Renal cortical epithelial cell (primary cell): Measurements from ENCODE around the gene HOXC13. TPM values are rescaled to one million over a fixed set of nuclear protein-coding genes. Genes with fewer than 3 reads are reported as not detected.

ENCODE experiments used
- DNase-seq: peaks from one replicate; pipeline ENCODE4 v3.0.0-alpha.2; 2011; ENCODE audit warnings: low read depth
- total RNA-seq: library from RNA; depleted of rRNA; stranded (reverse); fragments of >200 nt; gene quantifications from 2 replicates; pipeline ENCODE4 v1.2.3, GENCODE V29; 2014

Gene HOXC13
- total RNA-seq, 1 donor from 2014 or later: 0.15 TPM

GRCh38 chr12:53995378-53996239, 57.0 kb downstream of the HOXC13 start:
- DNase-seq: no peak

Other genes with a start within 250 kb of the HOXC13 start
- 70.5 and 129 TPM in 2 replicates for gene CALCOCO1, start 211.4 kb upstream of the HOXC13 start, total RNA-seq
- not detected in 2 replicates for gene CISTR, start 186.9 kb upstream of the HOXC13 start, total RNA-seq
- gene HOXC12, start 16.1 kb downstream of the HOXC13 start, total RNA-seq: not detected in 2 replicates
- gene HOXC11, start 34.3 kb downstream of the HOXC13 start, total RNA-seq: 0.69 and 1.7 TPM in 2 replicates
- gene HOTAIR, start 36.1 kb downstream of the HOXC13 start, total RNA-seq: 1.3 TPM in 1 of 2 replicates, not detected in the other
- 1.6 and 15.3 TPM in 2 replicates for gene HOXC10, start 46.3 kb downstream of the HOXC13 start, total RNA-seq
- gene HOXC9, start 61.3 kb downstream of the HOXC13 start, total RNA-seq: 5.9 and 6.5 TPM in 2 replicates
- gene HOXC8, start 70.2 kb downstream of the HOXC13 start, total RNA-seq: 0.87 and 1.8 TPM in 2 replicates
- 0.35 and 6.0 TPM in 2 replicates for gene HOXC6, start 89.6 kb downstream of the HOXC13 start, total RNA-seq
- gene HOXC5, start 94.2 kb downstream of the HOXC13 start, total RNA-seq: 0.80 TPM in 1 of 2 replicates, not detected in the other
- gene HOXC4, start 115.0 kb downstream of the HOXC13 start, total RNA-seq: 0.52 and 1.5 TPM in 2 replicates